Stimulated activated CD4-positive, alpha-beta T cell treated with anti-CD3 and anti-CD28 coated beads, Interleukin-12 subunit alpha, Interleukin-12 subunit beta, amount 100 ng/mL, for 48 hours (primary cell): ENCODE measurements around the gene TNFAIP1.
"Not testable (repeated sequence)": the region's sequence is repeated elsewhere in the genome, so short reads cannot be mapped to it uniquely, and the experiment has no call there.

Experiments used
- DNase-seq, 3 donors: peaks; one replicate each; pipeline ENCODE4 v3.0.0-alpha.2; 2020; ENCODE audit warnings: low read depth in 2 of 3, low spot score in 1 of 3

The TNFAIP1 gene

DNA sequence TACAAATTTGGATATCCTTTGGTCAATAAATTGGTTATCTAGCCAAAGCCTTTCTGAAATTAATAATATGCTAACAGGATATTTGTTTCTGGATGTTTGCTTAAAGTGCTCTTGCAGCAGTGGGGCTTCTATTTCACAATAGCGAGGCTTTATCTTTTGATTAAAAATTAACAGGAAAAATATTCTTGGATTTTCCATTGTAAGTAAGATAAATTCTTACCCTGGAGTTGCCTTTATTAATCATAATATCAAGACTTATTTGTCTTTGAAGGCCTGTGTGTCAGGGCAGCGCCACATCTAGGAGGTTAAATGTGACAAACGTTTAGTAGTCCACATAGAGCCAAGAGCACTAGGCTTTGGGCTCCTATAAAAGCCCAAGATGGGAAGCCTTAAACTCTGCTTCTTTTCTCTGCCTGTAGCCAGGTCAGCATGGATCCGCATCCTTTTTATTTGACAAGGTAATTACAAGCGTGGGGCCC is 11.3 kb upstream of the TNFAIP1 start:
- no peak for DNase-seq

DNA sequence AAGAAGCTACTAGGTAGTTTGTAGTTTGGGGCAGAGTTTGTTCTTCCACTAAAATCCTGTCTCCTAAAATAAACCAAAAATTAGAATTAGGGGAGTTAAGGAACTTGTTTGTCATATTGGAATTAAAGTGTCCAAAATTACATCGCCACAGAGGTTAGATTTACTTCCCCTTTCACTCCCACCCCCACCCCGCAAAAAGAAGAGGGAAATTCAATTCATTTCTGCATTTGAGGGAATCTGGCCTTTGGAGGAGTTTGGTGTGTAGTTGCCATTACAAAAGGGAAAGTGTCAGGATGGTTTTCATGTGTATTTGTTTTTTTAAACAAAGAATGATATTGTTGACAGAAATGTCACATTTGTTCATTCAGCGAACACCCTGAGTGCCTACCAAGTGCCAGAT is 10.8 kb upstream of the TNFAIP1 start:
- no peak for DNase-seq

DNA sequence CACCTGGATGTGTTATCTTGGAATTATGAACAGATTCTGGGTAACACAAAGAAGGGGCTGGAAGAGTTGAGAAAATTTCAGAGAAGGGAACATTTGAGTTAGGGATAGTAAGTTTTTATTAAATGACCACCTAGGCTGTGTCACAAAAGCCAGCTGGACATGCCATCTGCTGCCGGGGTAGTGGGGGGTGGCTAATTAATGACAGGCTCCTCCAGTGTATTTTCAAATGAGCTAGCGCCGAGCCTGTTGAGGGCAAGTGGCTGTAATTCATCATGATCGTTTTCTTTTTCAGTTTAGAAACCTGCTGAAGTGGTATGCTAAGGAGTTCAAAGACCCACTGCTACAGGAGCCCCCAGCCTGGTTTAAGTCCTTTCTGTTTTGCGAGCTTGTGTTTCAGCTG is 10.3 kb upstream of the TNFAIP1 start:
- DNase-seq = no peak

DNA sequence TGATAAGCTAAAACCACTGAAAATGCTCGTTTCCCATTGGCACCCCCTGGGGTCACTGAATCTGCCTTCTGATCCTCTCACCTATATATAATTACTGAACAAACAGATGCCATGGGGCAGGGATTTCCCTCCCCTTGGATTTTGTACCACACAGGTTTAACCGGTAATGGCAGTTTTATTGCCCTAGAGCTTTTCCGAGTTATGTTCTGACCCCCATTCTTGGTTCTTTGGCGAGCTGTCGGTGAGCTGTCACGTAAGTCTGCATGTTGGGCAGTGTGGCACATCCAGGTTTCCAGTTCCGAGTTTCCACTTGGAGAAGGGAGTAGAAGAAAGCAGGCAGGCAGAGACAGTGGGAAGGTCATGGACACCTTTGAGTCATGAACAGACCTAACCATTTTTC is 9.4 kb upstream of the TNFAIP1 start:
- DNase-seq = no peak

DNA sequence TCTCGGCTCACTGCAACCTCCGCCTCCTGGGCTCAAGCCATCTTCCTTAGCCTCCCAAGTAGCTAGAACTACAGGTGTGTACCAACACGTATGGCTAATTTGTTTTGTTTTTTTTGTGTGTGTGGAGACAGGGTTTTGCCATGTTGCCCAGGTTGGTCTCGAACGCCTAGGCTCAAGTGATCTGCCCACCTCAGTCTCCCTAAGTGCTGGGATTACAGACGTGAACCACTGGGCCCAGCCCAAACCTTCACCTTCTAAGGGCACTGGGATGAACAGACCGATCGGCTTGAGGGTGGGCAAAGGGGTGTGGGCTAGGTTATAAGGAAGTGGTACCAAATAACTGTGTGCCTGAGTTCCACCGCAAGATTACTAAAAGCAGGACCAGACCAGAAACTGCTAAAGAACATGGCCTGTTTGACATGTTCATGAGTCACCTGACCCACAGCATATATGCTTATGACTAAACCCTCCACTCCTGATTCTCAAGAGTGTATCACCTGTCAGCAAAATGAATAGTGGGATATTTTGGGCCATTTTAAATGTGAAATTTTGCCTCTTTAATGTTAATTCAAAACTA is 8.4 kb upstream of the TNFAIP1 start:
- DNase-seq = peak in 1 of 3 donors; percentile 27

DNA sequence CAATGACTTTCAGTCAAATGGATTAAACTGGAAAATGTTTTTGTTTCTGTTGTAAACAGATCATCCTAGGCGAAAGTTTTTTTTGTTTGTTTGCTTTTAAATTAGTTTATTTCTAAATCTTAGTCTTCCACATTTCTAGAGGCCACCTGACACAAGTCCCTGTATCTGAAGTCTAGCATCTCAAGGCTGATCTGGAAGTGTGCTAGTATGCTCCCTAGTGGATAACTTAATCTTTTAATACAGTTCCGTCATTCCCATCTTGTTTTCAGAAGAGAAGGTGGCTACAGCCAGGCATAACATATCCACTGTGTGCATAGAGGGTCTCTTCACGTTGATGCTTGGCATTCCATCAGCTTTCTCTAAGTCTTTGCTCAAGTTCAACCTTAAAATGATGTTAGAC is 7.9 kb upstream of the TNFAIP1 start:
- DNase-seq = no peak

DNA sequence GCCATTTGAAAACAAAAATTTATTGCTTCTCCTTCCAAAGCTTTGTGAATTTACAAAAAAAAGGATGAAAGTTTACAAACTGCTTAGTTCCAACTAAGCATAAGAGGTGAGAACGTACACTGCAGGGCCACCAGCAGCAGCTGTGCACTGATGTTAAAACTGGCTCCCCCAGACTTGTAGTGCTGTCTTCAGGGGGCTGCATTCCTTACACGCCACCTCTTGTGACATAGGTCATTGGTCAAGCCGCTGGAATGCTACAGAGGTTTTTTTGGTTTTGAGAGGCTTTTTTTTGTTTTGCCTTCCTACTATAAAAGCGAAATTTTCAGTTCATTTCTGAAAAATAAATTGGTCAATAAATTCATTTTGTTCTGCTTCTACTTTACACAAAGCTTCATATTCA is 7.2 kb upstream of the TNFAIP1 start:
- no peak for DNase-seq

DNA sequence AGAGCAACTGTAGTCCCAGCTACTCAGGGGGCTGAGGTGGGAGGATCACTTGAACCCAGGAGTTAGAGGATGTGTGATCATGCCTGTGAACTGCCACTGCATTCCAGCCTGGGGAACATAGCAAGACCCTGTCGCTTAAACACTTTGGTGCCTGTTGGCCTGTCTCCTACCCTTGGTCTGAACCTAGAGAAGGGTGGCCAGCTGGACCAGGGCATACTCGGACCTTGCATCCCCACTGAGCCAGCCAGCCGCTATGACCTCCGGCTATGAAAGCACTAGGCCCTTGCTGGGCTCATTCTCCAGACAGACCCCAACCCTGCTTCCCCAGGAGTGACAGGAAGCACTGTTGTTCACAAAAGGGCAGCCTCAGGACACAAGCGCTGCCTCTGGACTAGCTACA is 4.9 kb upstream of the TNFAIP1 start:
- DNase-seq = no peak

DNA sequence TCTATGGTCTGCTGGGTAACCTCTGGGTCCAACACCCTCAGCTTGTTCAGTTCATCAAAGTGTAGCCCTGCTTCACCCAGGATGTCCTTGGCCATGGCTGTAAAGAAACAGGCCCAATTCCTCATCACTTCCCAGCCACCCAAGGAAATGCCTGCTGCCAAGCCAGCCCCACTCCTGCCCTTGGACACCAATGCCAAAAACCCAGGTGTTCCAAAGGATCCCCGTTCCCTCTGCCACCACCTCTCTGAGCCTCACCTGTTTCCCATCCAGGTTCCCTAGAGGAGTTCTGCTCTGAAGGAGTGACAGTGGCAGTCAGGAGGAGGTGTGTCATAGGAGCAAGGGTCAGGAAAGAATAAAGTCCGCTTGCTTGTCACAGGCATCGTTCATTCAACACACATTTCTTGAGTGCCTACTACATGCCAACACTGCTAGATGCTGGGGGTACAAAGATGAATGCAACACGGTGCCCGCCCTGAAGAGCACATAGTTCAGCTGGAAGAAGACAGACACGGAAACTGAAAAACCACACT is 3.6 kb upstream of the TNFAIP1 start:
- DNase-seq = no peak

DNA sequence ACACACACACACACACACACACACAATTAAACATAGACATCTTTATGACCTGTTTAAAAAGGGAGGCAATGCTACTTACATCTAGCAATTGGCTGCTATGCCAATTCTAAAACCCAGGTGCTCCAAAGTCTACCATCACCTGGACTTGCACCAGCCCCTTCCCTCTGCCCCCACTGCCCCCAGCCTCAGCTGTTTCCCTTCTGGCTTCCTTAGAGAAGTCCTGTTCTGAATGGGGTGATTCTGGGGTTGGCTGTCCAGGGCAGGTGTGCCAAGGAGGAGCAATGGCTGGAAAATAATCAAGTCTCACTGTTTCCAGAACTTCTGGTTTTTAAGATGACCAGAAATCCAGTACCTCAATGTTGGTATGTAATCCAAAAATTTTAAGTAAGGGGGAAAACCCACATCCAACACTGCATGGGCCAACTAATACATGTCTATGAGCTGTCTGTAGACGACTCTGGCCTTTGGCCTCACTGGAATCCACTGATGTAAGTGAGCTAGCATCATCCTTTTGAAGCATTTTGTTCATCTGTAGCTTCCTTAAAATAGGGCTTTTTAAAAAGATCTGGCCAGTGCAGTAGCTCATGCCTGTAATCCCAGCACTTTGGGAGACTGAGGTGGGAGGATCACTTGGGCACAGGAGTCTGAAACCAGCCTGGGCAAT is 2.3 kb upstream of the TNFAIP1 start:
- DNase-seq = no peak

DNA sequence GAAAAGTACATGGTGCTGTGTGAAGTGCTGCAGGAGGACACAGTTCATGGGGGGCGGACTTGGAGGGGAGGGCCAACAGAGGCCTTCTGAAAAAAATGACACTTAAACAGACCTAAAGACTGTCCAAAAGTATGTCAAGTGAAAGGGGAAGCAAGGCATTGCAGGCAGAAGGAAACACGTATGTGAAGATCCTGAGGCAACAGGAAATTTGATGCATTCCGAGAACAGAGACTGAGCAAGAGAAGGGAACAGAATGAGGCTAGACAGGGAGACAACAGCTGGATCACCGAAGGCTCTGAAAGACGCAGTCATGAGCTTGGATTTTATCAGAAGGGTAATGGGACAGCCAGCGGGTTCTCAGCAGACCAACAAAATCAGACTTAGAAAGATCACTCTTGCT is 1.4 kb upstream of the TNFAIP1 start:
- no peak for DNase-seq

DNA sequence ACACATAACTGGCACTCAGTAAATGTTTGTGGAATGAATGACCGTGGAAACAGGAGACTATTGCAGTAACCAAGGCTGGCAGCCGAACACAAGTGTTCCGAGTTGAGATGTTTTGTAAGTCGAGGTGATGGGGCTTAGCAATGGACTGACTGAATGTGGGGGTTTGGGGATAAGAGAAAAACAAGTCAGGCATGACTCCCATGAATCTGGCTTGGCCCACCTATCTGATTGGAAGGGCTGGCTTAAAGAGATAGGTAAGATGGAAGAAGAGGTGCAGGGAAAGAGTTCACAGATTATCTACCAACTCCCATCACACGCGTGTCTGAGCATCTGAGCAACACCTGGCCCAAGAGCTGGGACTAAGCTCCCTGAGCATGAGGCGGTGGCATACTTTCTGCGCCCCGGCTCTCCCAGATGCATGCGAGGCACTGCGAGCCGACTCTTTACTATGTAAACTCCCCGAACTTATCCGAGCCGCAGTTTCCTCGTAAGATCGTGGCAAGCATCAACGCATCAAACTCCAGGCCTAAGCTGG is 828 bp upstream of the TNFAIP1 start:
- DNase-seq = no peak

DNA sequence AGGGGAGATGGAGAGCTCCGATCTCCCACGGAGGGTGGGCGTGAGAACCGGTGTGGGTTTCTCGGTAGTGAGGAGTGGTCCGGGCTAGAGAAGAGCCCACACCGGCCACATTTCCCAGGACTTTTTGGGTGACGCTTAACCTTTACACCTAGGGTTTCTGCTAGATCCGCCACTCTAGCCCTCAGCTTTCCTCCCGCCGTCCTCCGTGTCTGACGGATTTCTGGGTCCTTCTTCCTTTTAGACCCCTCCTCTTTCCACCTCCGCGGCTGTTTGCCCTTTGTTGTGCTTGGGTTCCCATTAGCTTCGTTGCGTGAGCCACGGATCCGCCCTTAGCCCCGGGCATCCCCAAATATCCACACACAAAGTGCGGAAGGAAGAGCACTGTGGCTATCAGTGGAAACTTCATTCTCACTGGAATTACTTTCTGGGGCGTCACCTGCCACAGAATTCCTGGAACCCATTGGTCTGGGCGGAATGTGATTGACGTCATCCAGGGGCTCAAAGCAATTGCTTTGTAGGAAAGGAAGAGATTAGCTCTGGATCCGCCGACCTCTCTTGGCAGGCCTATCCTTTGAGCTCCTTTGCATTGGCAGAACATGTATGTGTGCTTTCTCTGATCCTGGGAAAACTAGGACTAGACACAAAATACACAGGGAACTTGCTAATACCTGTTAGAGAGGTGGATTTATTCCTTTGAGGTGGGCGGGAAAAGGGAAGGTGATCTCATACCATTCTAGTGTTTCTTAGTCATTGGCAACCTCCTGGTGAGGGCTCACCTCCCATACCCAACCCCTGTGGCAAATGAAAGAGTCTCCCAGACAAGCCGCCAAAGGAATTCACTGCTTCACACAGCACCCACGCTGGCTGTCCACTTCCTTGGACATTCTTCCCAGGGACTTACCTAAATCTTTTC is 654 bp downstream of the TNFAIP1 start:
- DNase-seq = peak in 1 of 3 donors; percentile 27

DNA sequence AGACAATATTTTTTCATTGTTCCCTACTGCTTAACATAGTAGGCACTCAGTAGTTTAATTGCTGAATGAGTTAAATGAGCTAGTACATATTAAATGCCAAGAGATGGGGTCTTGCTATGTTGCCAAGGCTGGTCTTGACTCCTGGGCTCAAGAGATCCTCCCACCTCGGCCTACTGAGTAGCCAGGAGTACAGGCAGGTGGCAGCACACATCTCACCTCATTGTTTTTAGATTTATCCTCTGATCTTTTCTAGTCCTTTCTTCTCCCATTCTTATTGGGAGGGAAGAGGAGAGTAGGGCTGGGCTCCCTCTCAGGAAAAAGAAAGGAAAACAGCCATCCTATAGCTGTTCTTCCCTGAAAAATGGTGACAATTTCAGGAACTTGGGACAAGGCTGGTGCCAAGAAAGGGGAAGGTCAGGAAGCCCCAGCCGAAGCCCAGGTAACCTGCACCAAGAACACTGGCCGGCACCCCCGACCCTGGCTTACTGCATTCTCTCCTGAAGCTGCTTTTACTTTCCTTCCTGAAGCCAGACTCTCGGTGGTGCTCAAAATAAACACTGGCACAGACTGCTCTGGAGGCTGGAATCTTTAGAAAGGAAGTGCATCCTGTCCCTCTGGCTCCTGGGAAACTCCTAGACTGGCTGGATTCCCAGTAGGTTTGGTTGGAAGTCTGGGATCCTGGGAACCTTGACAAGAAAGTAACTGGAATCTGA is 2.7 kb downstream of the TNFAIP1 start:
- no peak for DNase-seq

DNA sequence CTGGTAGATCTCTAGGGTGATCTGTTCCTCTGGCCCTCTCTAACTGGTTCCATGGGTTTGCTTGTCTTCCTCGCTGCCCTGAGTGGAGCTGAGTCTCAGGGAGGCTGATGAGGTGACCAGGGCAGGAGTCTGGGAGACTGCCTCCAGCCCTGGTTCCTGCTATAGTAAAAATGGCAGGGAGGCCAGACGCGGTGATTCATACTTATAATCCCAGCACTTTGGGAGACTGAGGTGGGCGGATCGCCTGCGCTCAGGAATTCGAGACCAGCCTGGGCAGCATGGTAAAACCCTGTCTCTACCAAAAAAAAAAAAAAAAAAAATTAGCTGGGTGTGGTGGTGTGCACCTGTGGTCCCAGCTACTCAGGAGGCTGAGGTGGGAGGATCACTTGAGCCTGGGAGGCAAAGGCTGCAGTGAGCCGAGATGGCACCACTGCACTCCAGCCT is 3.2 kb downstream of the TNFAIP1 start:
- not testable (repeated sequence) for DNase-seq

DNA sequence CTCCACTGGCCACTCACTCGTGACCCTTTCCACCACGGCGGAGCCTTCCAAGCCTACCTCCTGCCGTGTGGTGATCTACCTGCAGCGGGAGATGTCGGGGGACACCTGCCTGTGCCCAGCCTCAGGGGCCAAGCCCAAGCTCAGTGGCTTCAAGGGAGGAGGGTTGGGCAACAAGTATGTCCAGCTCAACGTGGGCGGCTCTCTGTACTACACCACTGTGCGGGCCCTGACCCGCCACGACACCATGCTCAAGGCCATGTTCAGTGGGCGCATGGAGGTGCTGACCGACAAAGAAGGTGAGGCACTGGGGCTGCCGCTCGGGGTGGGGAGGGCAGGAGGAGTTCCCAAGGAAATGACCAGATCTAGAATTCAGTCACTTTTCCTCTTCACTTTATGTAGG is 3.9 kb downstream of the TNFAIP1 start:
- no peak for DNase-seq

DNA sequence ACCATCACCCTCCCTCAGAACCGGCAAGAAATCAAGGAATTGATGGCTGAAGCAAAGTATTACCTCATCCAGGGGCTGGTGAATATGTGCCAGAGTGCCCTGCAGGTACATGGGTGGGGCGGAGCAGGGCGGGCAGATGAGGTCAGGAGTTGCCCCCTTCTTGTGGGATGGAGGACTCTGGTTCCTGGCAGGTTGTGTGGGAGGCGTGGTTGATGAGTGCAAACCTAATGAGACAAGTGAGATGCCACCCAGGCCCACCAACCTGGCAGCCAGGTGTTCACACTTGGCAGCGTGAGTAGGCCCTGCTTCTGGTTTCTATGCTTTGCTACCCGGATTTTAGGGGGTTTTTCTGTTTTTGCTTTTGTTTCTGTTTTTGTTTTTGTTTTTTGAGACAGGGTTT is 4.8 kb downstream of the TNFAIP1 start:
- DNase-seq = no peak

DNA sequence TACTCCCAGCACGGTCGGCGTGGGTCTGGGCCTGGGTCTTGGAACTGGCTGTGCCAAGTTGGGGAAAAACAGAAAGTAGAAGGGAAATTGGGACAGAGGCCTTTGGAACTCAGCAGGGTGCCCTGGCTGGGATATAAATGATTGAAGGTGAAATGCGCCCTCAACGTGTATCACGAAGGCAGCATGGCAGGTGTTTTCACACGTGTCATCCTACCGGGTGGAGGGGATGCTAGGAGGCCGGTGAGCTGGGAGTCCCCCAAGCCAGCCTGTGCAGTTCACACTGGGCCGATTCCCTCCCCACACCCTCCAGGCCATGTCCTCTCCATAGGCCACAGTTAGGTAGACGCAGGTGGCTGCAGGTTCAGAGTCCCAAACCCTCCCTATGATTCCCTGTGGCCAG is 6.0 kb downstream of the TNFAIP1 start:
- DNase-seq = no peak

DNA sequence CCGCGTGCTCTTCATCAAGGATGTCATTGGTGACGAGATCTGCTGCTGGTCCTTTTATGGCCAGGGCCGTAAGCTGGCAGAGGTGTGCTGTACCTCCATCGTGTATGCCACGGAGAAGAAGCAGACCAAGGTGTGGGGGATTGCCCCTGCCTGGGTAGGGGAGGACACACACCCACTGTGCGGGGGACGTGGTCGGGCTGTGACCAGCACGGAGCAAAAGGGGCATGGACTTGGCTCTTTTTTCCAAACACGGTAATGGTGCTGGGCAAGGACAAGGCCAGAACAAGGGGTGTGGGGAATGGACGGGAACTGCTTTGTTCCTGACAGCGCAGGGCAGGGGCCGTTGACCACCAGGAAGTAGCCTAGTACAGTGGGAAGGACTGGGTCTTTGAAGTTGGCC is 6.8 kb downstream of the TNFAIP1 start:
- DNase-seq = no peak

DNA sequence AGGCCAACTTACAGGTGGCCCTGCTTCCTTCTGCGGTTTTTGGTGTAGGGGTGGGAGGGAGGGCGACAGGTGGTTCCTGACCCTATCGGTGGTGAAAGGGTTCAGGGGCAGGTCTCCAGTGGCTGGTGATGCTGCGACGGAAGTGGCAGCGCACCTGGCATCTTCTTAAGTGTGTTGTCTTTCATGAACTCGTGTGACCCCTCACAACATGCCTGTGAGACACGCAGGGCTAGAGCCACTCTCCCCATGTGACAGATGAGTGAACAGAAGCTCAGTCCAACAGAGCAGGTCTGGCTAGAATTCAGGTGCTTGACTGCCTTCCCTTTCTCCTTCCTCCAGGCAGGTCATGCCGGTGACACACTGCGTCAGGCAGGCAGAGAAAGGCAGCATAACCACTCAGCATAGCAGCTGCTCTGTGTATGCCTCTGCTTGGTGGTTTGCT is 8.0 kb downstream of the TNFAIP1 start:
- DNase-seq = no peak

DNA sequence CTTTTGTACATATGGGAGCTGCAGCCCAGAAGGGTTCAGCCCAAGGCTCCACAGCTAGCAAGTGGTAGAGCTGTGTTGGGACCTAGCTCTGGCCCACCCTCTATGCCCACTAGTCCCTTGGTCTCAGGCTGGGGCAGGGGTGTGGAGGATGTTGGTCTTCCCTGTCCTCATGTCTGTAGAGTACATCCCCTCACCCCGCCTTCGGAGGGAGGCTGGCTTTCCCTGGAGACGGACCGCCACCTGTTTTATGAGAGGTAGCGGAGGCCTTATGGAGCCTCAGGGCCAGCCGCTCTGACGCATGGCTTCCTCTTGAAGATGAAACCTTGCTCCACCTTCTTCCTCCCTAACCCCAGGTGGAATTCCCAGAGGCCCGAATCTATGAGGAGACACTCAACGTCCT is 8.4 kb downstream of the TNFAIP1 start:
- DNase-seq = no peak
